Ishikawa (cell line): Measurements from ENCODE around the gene FKBP11.

Experiments used
- CEBPB ChIP-seq: IDR thresholded peaks from 2 replicates; pipeline ENCODE4 v1.6.1; 2012
- CREB1 ChIP-seq: IDR thresholded peaks from 2 replicates; pipeline ENCODE4 v1.6.1; 2012; ENCODE audit warnings: low read depth
- EGR1 ChIP-seq: IDR thresholded peaks from 2 replicates; pipeline ENCODE4 v1.6.1; 2012
- EP300 ChIP-seq: IDR thresholded peaks from 2 replicates; pipeline ENCODE4 v1.6.1; 2012; ENCODE audit warnings: borderline replicate concordance
- FOXM1 ChIP-seq: IDR thresholded peaks from 2 replicates; pipeline ENCODE4 v1.6.1; 2012; ENCODE audit warnings: low read depth, borderline replicate concordance
- MAX ChIP-seq: IDR thresholded peaks from 2 replicates; pipeline ENCODE4 v1.6.1; 2012
- NFIC ChIP-seq: IDR thresholded peaks from 2 replicates; pipeline ENCODE4 v1.6.1; 2012
- RAD21 ChIP-seq: IDR thresholded peaks from 2 replicates; pipeline ENCODE4 v1.6.1; 2012; ENCODE audit warnings: low read depth
- REST ChIP-seq: IDR thresholded peaks from 2 replicates; pipeline ENCODE4 v1.6.1; 2012; ENCODE audit warnings: low read depth, mild to moderate bottlenecking
- TAF1 ChIP-seq: IDR thresholded peaks from 2 replicates; pipeline ENCODE4 v1.6.1; 2012; ENCODE audit warnings: low read depth, mild to moderate bottlenecking
- TCF12 ChIP-seq: IDR thresholded peaks from 2 replicates; pipeline ENCODE4 v1.6.1; 2012; ENCODE audit warnings: low read depth
- TEAD4 ChIP-seq: IDR thresholded peaks from 2 replicates; pipeline ENCODE4 v1.6.1; 2012
- USF1 ChIP-seq: IDR thresholded peaks from 2 replicates; pipeline ENCODE4 v1.6.1; 2012
- YY1 ChIP-seq: IDR thresholded peaks from 2 replicates; pipeline ENCODE4 v1.6.1; 2012; ENCODE audit warnings: low read depth
- ZBTB7A ChIP-seq: IDR thresholded peaks from 2 replicates; pipeline ENCODE4 v1.6.1; 2012; ENCODE audit warnings: low read depth

Gene FKBP11

GRCh38 chr12:48946205-48946604, 20.9 kb upstream of the FKBP11 start:
- TF ChIP-seq CREB1: no peak

- TF ChIP-seq EP300: no peak
- TF ChIP-seq REST: no peak
- TF ChIP-seq TAF1: no peak
- no peak for TF ChIP-seq USF1
- TF ChIP-seq TEAD4: no peak
- TF ChIP-seq EGR1: no peak
- no peak for TF ChIP-seq FOXM1
- TF ChIP-seq TCF12: no peak
- no peak for TF ChIP-seq YY1
- TF ChIP-seq RAD21: no peak
These were observed 17.9 kb upstream of the FKBP11 start for GRCh38 chr12:48943221-48943620.

- TF ChIP-seq MAX (no peak), TCF12 (no peak), USF1 (no peak), EP300 (no peak), TEAD4 (no peak), EGR1 (no peak), CEBPB (no peak), TAF1 (no peak), YY1 (no peak), FOXM1 (no peak), NFIC (no peak), RAD21 (no peak), ZBTB7A (no peak), CREB1 (no peak), REST (no peak)
These were observed 14.9 kb upstream of the FKBP11 start for GRCh38 chr12:48940181-48940580.

- TF ChIP-seq TAF1 (no peak), CEBPB (no peak), NFIC (no peak), RAD21 (no peak), CREB1 (no peak), TCF12 (no peak), EP300 (no peak), MAX (no peak), REST (no peak), EGR1 (no peak), FOXM1 (no peak)
These were observed 13.5 kb upstream of the FKBP11 start for GRCh38 chr12:48938805-48939204.

GRCh38 chr12:48937170-48937569, 11.9 kb upstream of the FKBP11 start:
- no peak for TF ChIP-seq RAD21
- no peak for TF ChIP-seq NFIC
- no peak for TF ChIP-seq MAX
- TF ChIP-seq REST: no peak
- TF ChIP-seq TAF1: no peak
- no peak for TF ChIP-seq CEBPB
